ENCODE results near the gene ABTB1.

The ABTB1 gene

GRCh38 chr3:127688022-127688415 lies 15.3 kb downstream of the ABTB1 start:
- no peak overlapping the region for H3K4me2 ChIP-seq (ENCODE audit: low read length)
- H3K36me3 ChIP-seq (replicated peaks; ENCODE audit: low read depth, low read length) = peaks cover 33% of the 10 kb centered on the region
- H3K27me3 ChIP-seq (ENCODE audit: low read depth, low read length) = no peaks in the 10 kb centered on the region
- H3K79me2 ChIP-seq (ENCODE audit: low read length) = no peaks in the 10 kb centered on the region
- H4K20me1 ChIP-seq (ENCODE audit: insufficient read depth, low read length) = no peaks in the 10 kb centered on the region
- TF ChIP-seq CTCF (IDR thresholded peaks at IDR 0.05; ENCODE audit: low read depth, low read length) (no peak), EZH2phosphoT487 (IDR thresholded peaks at IDR 0.05; ENCODE audit: low read depth) (no peak)
- H3K9me3 ChIP-seq (ENCODE audit: insufficient read depth, low read length) = no peaks in the 10 kb centered on the region
- H3K9ac ChIP-seq (ENCODE audit: low read length) = no peak overlapping the region
- no peak overlapping the region for H3K27ac ChIP-seq (ENCODE audit: low read length)
- no peak overlapping the region for H2AFZ ChIP-seq (ENCODE audit: low read depth, low read length)
- H3K4me1 ChIP-seq (ENCODE audit: low read length) = no peaks in the 10 kb centered on the region
- no peak overlapping the region for H3K4me3 ChIP-seq (ENCODE audit: low read length)

DNA sequence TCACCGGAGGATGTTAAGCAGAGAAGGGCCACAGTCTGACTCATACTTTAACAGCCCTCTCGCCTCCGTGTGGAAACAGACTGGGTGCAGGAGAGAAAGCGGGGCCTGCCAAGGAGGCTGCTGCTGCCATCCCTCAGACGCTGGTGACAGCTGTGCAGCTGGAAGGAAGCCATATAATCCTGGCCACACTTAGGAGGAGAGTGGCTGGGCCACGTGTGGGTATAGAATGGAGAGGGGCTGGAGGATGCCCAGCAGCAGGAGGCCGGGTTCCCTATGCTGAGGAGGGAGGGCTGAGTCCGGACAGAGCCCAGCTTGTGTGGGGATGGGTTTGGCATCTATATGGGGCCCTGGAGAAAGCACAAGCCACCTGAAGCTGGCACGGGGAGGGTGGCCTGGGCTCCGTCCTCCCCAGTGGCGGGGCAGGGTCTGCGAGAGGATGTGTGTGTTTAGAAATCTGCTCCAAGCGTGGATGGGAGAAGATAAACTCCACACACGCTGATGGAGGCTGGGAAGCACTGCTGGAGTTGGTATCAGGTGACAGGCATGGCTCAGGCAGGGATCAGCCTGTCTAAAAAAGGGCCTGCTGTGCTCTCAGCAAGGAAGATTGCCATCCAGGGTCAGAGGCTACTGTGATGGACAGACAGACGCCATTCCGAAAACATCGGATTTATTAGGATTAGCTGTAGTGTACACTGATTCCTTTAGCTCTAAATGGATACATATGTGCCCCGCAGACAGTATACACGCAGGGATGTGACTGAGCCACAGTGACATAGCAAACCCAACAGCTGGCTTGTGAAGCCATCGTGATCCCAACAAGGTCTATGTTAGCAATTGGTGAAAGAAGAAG lies 15.9 kb downstream of the ABTB1 start:
- TF ChIP-seq CTCF (IDR thresholded peaks at IDR 0.05; ENCODE audit: low read depth, low read length) = no peak
- TF ChIP-seq EZH2phosphoT487 (IDR thresholded peaks at IDR 0.05; ENCODE audit: low read depth) = no peak
- Histone ChIP-seq H2AFZ (ENCODE audit: low read depth, low read length) (no peak overlapping the region), H3K4me3 (ENCODE audit: low read length) (no peak overlapping the region), H3K79me2 (ENCODE audit: low read length) (no peaks in the 10 kb centered on the region), H3K27me3 (ENCODE audit: low read depth, low read length) (no peaks in the 10 kb centered on the region), H3K4me1 (ENCODE audit: low read length) (no peaks in the 10 kb centered on the region), H3K9ac (ENCODE audit: low read length) (no peak overlapping the region), H3K9me3 (ENCODE audit: insufficient read depth, low read length) (no peaks in the 10 kb centered on the region), H4K20me1 (ENCODE audit: insufficient read depth, low read length) (no peaks in the 10 kb centered on the region), H3K36me3 (replicated peaks; ENCODE audit: low read depth, low read length) (peaks cover 39% of the 10 kb centered on the region), H3K4me2 (ENCODE audit: low read length) (no peak overlapping the region), H3K27ac (ENCODE audit: low read length) (no peak overlapping the region)

DNA sequence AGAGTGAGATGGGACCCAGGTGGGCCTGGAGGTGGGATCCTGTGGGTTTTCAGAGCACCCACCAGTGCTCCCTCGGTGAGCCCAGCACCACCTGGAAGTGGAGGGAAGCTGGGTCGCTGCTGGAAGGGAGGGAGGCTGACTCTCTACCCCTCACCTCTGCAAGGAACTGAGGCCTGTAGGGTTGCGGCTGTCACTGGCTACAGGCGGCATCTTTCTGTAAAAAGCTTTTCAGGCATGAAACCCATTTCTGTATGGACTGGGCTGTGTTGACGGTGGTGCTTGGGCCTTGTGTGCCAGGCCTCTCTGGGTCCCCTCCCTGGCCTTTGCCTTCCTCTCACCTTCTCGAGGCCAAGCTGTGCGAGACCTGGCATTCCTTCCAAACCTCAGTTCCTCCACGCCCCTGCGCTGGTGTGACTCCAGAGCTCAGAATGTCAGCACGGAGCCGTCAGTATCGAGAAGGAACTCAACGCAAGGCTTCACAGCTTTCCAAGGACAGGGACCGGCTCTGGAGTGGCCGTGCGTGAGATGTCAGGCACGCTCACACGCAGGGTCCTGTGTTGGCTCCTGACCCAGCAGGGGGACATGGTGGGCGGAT lies 16.6 kb downstream of the ABTB1 start:
- Histone ChIP-seq H2AFZ (ENCODE audit: low read depth, low read length) (no peak overlapping the region), H3K27me3 (ENCODE audit: low read depth, low read length) (no peaks in the 10 kb centered on the region), H3K4me2 (ENCODE audit: low read length) (no peak overlapping the region), H3K4me1 (ENCODE audit: low read length) (no peaks in the 10 kb centered on the region), H3K36me3 (replicated peaks; ENCODE audit: low read depth, low read length) (peaks cover 41% of the 10 kb centered on the region), H4K20me1 (ENCODE audit: insufficient read depth, low read length) (no peaks in the 10 kb centered on the region), H3K9me3 (ENCODE audit: insufficient read depth, low read length) (no peaks in the 10 kb centered on the region), H3K4me3 (ENCODE audit: low read length) (no peak overlapping the region), H3K9ac (ENCODE audit: low read length) (no peak overlapping the region), H3K27ac (ENCODE audit: low read length) (no peak overlapping the region), H3K79me2 (ENCODE audit: low read length) (no peaks in the 10 kb centered on the region)
- no peak for TF ChIP-seq CTCF (IDR thresholded peaks at IDR 0.05; ENCODE audit: low read depth, low read length)
- no peak for TF ChIP-seq EZH2phosphoT487 (IDR thresholded peaks at IDR 0.05; ENCODE audit: low read depth)

- H3K9ac ChIP-seq (ENCODE audit: low read length) = no peak overlapping the region
- no peak overlapping the region for H3K4me3 ChIP-seq (ENCODE audit: low read length)
- no peak overlapping the region for H3K4me2 ChIP-seq (ENCODE audit: low read length)
- no peak overlapping the region for H3K27ac ChIP-seq (ENCODE audit: low read length)
- H3K4me1 ChIP-seq (ENCODE audit: low read length) = no peaks in the 10 kb centered on the region
- no peak for TF ChIP-seq CTCF (IDR thresholded peaks at IDR 0.05; ENCODE audit: low read depth, low read length)
- no peak for TF ChIP-seq EZH2phosphoT487 (IDR thresholded peaks at IDR 0.05; ENCODE audit: low read depth)
- no peak overlapping the region for H2AFZ ChIP-seq (ENCODE audit: low read depth, low read length)
- no peaks in the 10 kb centered on the region for H4K20me1 ChIP-seq (ENCODE audit: insufficient read depth, low read length)
- H3K36me3 ChIP-seq (replicated peaks; ENCODE audit: low read depth, low read length) = peaks cover 46% of the 10 kb centered on the region
- H3K79me2 ChIP-seq (ENCODE audit: low read length) = no peaks in the 10 kb centered on the region
- H3K9me3 ChIP-seq (ENCODE audit: insufficient read depth, low read length) = no peaks in the 10 kb centered on the region
- H3K27me3 ChIP-seq (ENCODE audit: low read depth, low read length) = no peaks in the 10 kb centered on the region
These were observed 17.4 kb downstream of the ABTB1 start for GRCh38 chr3:127690106-127690505.

Data from OCI-LY3 (cell line).